Calu3 (cell line): ENCODE measurements around the gene SQSTM1. TPM values are rescaled to one million over a fixed set of nuclear protein-coding genes. Genes with fewer than 3 reads are reported as not detected.

Experiments used
- Bru-seq: library from RNA; stranded (reverse); fragments of 400-500 nt; gene quantifications from one replicate; lab custom pipeline; 2021; lab: Mats Ljungman, UMichigan
- BruChase-seq, 2 experiments: library from RNA; stranded (reverse); fragments of 400-500 nt; gene quantifications; one replicate each; lab custom pipeline; 2021; lab: Mats Ljungman, UMichigan
- BruUV-seq: library from RNA; stranded (reverse); fragments of 400-500 nt; replicated peaks from 2 replicates; lab custom pipeline; 2021; lab: Mats Ljungman, UMichigan
- CTCF ChIA-PET: fragments of 300-600 bp; sonication (Branson Sonifier 250); formaldehyde crosslinking; loops from one replicate; lab custom pipeline; 2022; ENCODE audit warnings: antibody characterized with exemption; lab: Charles Lee
- DNase-seq: peaks from one replicate; pipeline ENCODE4 v3.0.0; 2022
- H3K27ac Mint-ChIP-seq: one replicate; pipeline ENCODE4 v1.8.0; 2022; ENCODE audit warnings: mixed read lengths; ENCODE audit not compliant: unreplicated experiment
- H3K27me3 Mint-ChIP-seq: one replicate; pipeline ENCODE4 v1.8.0; 2022; ENCODE audit warnings: mixed read lengths; ENCODE audit not compliant: unreplicated experiment
- H3K36me3 Mint-ChIP-seq: one replicate; pipeline ENCODE4 v1.8.0; 2022; ENCODE audit warnings: mild to moderate bottlenecking, moderate library complexity, mixed read lengths; ENCODE audit not compliant: insufficient read depth, unreplicated experiment
- H3K4me1 Mint-ChIP-seq: one replicate; pipeline ENCODE4 v1.8.0; 2022; ENCODE audit warnings: mild to moderate bottlenecking, low read depth, mixed read lengths; ENCODE audit not compliant: unreplicated experiment
- H3K4me3 Mint-ChIP-seq: one replicate; pipeline ENCODE4 v1.8.0; 2022; ENCODE audit warnings: mild to moderate bottlenecking, low read depth, moderate library complexity, mixed read lengths; ENCODE audit not compliant: unreplicated experiment
- H3K9me3 Mint-ChIP-seq: one replicate; pipeline ENCODE4 v1.8.0; 2022; ENCODE audit warnings: low read depth, mixed read lengths; ENCODE audit not compliant: unreplicated experiment
- intact Hi-C: fragments of 100-400 bp; cut with micrococcal nuclease; formaldehyde crosslinking; loops from one replicate; pipeline ENCODE4 v1.10.0; 2022; ENCODE audit not compliant: unreplicated experiment
- long read RNA-seq: library from polyadenylated mRNA; stranded (forward); transcript quantifications from one replicate; pipeline ENCODE4 v2.0.0, GENCODE V29; 2022
- total RNA-seq: library from RNA; stranded (reverse); gene quantifications from 2 replicates; pipeline ENCODE4 v1.2.3, GENCODE V29; 2022
- TF ChIP-seq, protein P1 (sequence below): fragments of 200-600 bp; IDR thresholded peaks from one replicate; pipeline ENCODE4 v1.8.0; 2022; ENCODE audit warnings: antibody characterized with exemption; ENCODE audit not compliant: unreplicated experiment

Gene SQSTM1
- total RNA-seq (1,023 and 1,145 TPM in 2 replicates), Bru-seq, nascent RNA (percentile 99 among the genes with signal in this experiment), BruChase-seq, experiment 1, labeled RNA remaining after a 6-hour chase (percentile 99 among the genes with signal in this experiment), BruChase-seq, experiment 2, labeled RNA remaining after a 2-hour chase (percentile 99 among the genes with signal in this experiment)
- long read RNA-seq, transcript SQSTM1-202 (8 exons, 2,986 nt), result major isoform, 662 of 1,075 reads
- long read RNA-seq, partial matches to known transcripts, result 100 of 1,075 reads
- long read RNA-seq, other reads (novel, unspliced or antisense), result 305 of 1,075 reads

DNA sequence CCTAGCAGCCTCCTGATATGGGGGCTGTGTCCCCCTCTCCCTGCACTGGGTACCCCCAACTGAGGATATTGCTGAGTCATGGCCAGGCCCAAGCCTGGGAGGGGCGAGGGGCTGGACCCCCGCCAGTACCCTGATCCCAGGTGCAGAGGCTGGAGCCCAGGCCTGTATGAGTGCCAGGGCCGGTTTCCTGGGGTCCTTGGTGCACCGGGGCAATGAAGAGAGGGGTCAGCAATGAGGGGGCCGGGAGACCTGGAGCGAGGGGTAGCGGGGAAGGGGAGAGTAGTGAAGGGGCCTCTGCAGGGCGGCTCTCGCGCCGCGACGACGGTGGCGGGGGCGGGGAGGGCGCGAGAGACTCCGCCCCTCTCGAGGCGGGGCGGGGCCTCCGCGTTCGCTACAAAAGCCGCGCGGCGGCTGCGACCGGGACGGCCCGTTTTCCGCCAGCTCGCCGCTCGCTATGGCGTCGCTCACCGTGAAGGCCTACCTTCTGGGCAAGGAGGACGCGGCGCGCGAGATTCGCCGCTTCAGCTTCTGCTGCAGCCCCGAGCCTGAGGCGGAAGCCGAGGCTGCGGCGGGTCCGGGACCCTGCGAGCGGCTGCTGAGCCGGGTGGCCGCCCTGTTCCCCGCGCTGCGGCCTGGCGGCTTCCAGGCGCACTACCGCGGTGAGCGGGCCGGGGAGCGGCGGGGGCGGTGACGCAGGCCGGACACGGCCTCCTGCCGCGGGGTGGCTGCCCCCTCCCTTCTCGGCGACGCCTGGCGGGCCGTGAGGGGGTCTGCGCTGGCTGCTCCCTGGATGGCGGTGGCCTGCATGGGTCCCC, at the start of gene SQSTM1:
SQSTM1 (plus strand) TSS at position 423 of the 815 bp plus-strand sequence; CDS start at position 455, 32 bp downstream.
- H3K4me1 Mint-ChIP-seq, result peaks cover 39% of the 10 kb centered on the region
- CTCF ChIA-PET, result interaction anchor here (1.6 kb wide), 1 partner anchor 13 kb away, joined by 6 read pairs; no protein-coding TSS in a partner anchor

DNA sequence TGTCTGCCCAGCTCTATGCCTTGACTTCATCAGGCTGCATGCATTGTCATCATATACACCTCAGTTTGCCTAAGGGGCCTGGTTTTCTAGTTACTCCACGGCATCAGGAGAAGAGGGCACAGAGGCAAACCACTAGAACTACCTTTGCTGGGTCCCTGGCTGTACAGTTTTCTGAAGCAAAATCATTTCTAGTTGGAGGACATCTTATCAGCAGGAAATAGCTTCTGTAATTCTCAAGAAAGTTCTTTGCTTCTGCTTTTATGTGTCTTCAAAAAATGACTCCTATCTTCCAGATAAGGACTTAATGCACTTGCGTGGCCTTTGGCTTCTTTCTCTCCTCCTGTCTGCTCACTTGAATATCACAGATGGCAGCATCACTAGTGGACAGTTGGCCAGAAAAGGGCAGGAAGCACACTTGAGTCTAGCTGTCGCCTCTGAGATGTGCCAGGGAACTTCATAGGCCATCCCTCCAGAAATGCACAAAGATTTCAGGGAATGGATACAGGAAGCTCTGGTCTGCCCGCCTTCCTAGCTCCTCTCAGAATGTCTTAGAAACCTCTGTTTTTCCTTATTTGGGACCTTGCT, 49.3 kb upstream of the SQSTM1 start:
- TF ChIP-seq, protein P1, sequence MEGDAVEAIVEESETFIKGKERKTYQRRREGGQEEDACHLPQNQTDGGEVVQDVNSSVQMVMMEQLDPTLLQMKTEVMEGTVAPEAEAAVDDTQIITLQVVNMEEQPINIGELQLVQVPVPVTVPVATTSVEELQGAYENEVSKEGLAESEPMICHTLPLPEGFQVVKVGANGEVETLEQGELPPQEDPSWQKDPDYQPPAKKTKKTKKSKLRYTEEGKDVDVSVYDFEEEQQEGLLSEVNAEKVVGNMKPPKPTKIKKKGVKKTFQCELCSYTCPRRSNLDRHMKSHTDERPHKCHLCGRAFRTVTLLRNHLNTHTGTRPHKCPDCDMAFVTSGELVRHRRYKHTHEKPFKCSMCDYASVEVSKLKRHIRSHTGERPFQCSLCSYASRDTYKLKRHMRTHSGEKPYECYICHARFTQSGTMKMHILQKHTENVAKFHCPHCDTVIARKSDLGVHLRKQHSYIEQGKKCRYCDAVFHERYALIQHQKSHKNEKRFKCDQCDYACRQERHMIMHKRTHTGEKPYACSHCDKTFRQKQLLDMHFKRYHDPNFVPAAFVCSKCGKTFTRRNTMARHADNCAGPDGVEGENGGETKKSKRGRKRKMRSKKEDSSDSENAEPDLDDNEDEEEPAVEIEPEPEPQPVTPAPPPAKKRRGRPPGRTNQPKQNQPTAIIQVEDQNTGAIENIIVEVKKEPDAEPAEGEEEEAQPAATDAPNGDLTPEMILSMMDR, result no peak
- Mint-ChIP-seq H3K4me3 (no peak overlapping the region), H3K36me3 (peaks cover 66% of the 10 kb centered on the region), H3K4me1 (no peaks in the 10 kb centered on the region), H3K9me3 (no peaks in the 10 kb centered on the region), H3K27ac (no peak overlapping the region), H3K27me3 (no peaks in the 10 kb centered on the region)
- intact Hi-C loops, result no loop called here
- no peak for DNase-seq
- CTCF ChIA-PET, result interaction anchor here (0.6 to 0.7 kb wide), 2 partner anchors 100 to 138 kb away, joined by 4 to 5 read pairs; no protein-coding TSS in a partner anchor
- BruUV-seq, result no TSS peak

More for the DNA sequence above, at the start of gene SQSTM1:
- BruUV-seq, result no TSS peak
- TF ChIP-seq, protein P1, result no peak
- H3K27me3 Mint-ChIP-seq, result no peaks in the 10 kb centered on the region
- H3K4me3 Mint-ChIP-seq, result peak within 1 kb of the TSS; percentile 97
- DNase-seq, result peak; percentile 91
- peak within 1 kb of the TSS; percentile 99 for H3K27ac Mint-ChIP-seq
- peaks cover 94% of the 10 kb centered on the region for H3K36me3 Mint-ChIP-seq
- H3K9me3 Mint-ChIP-seq, result no peaks in the 10 kb centered on the region
- intact Hi-C loops, result loop anchor here (2.0 to 5.0 kb wide), 2 partner anchors 16 to 58 kb away; no protein-coding TSS in a partner anchor

DNA sequence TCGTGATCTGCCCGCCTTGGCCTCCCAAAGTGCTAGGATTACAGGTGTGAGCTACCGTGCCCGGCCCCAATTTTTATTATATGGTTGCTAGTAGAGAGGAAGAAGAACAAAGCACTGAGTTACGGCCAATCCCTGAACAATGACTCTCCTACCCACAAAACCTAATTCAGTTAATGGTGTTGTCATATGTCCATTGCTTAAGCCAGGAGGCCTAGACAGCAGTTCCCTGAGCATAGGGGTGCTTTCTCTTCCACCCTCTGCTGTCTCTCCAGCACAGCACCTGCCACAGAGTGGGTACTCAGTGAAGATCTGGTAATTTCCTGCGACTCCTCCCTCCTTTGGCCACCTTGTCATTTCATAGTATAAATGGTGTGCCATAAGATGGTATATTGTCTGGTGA, 48.4 kb upstream of the SQSTM1 start:
- Mint-ChIP-seq H3K27me3 (no peaks in the 10 kb centered on the region), H3K27ac (no peak overlapping the region), H3K4me3 (no peak overlapping the region), H3K4me1 (no peaks in the 10 kb centered on the region), H3K36me3 (peaks cover 62% of the 10 kb centered on the region), H3K9me3 (no peaks in the 10 kb centered on the region)
- CTCF ChIA-PET, result no interaction called here
- DNase-seq, result no peak
- no TSS peak for BruUV-seq
- intact Hi-C loops, result no loop called here
- TF ChIP-seq, protein P1, result no peak

DNA sequence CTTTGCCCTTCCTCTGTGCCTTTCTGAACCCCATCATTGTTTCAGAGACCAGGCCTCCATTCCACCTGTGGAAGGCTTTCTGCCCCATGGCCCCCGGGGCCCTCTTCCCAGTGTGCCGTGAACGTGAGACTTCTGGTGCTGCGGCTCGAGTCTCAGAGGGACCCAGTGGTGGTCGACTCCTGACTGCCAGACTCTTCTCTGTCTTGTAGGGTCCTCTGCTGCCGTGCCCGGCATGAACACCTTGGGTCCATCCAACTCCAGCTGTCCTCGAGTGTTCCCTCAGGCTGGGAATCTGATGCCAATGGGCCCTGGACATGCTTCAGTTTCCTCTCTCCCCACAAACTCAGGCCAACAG, 47.0 kb upstream of the SQSTM1 start:
- no peaks in the 10 kb centered on the region for H3K27me3 Mint-ChIP-seq
- no peaks in the 10 kb centered on the region for H3K9me3 Mint-ChIP-seq
- no peak overlapping the region for H3K27ac Mint-ChIP-seq
- TF ChIP-seq, protein P1, result no peak
- H3K4me1 Mint-ChIP-seq, result no peaks in the 10 kb centered on the region
- intact Hi-C loops, result no loop called here
- H3K36me3 Mint-ChIP-seq, result peaks cover 62% of the 10 kb centered on the region
- no peak overlapping the region for H3K4me3 Mint-ChIP-seq
- BruUV-seq, result no TSS peak
- CTCF ChIA-PET, result no interaction called here
- DNase-seq, result no peak
